ENCODE results near the gene MYBBP1A.

DNA sequence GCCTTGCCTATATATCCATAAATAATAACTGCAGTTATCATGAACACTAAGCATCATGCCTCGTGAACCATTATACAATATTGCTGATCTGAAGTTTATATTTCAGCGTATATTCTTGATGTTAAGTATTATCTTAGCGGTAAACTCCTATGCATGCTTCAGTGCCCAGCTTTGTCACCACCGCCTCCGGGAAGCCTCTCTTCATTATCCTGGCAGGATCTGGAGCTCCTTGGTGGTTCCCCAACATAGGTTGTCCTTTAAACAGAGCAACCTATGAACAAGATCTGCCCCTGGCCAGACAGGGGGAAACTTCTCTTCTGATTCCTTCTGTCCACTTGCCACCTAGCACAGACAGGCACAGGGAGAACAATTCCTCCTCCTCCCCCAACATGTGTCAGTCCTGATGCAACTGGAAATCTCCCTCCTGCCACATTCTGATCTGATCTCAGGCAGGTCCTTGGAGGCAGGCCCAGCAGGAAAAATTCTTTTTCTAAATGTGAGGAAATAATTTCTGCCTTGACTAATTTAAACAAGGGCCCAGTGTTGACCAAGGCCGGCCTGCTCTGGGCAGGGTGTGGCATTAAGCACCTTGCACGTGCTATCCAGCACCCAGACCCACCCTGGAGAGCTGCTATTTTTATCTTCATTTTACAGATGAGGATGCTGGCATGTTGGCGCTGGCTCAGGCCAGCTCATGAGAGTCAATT is 34.1 kb downstream of the MYBBP1A start:
- TF ChIP-seq, protein P1, sequence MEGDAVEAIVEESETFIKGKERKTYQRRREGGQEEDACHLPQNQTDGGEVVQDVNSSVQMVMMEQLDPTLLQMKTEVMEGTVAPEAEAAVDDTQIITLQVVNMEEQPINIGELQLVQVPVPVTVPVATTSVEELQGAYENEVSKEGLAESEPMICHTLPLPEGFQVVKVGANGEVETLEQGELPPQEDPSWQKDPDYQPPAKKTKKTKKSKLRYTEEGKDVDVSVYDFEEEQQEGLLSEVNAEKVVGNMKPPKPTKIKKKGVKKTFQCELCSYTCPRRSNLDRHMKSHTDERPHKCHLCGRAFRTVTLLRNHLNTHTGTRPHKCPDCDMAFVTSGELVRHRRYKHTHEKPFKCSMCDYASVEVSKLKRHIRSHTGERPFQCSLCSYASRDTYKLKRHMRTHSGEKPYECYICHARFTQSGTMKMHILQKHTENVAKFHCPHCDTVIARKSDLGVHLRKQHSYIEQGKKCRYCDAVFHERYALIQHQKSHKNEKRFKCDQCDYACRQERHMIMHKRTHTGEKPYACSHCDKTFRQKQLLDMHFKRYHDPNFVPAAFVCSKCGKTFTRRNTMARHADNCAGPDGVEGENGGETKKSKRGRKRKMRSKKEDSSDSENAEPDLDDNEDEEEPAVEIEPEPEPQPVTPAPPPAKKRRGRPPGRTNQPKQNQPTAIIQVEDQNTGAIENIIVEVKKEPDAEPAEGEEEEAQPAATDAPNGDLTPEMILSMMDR (IDR thresholded peaks at IDR 0.05): no peak
- TF ChIP-seq POLR2A (IDR thresholded peaks at IDR 0.05): no peak
